B cell (primary cell): ENCODE measurements around the gene ARHGAP4.

ENCODE experiments used
- CTCF ChIP-seq: fragments of 200-600 bp; IDR thresholded peaks from one replicate; pipeline ENCODE4 v1.8.0; 2022; ENCODE audit warnings: antibody characterized with exemption, mild to moderate bottlenecking
- EZH2 ChIP-seq: IDR thresholded peaks from 2 replicates; pipeline ENCODE4 v1.6.1; 2012; ENCODE audit warnings: borderline replicate concordance, low read depth, mild to moderate bottlenecking, moderate library complexity, low read length; ENCODE audit not compliant: insufficient read depth, poor library complexity, severe bottlenecking

GRCh38 chrX:153928846-153929245 is 2.8 kb upstream of the ARHGAP4 start:
- TF ChIP-seq CTCF (no peak), EZH2 (no peak)
